ENCODE results near the gene PICK1.
A peak's percentile ranks its signal among the peaks of the same experiment; 100 is the strongest.
"Not testable (repeated sequence)": the region's sequence is repeated elsewhere in the genome, so short reads cannot be mapped to it uniquely, and the experiment has no call there.

PICK1 gene

DNA sequence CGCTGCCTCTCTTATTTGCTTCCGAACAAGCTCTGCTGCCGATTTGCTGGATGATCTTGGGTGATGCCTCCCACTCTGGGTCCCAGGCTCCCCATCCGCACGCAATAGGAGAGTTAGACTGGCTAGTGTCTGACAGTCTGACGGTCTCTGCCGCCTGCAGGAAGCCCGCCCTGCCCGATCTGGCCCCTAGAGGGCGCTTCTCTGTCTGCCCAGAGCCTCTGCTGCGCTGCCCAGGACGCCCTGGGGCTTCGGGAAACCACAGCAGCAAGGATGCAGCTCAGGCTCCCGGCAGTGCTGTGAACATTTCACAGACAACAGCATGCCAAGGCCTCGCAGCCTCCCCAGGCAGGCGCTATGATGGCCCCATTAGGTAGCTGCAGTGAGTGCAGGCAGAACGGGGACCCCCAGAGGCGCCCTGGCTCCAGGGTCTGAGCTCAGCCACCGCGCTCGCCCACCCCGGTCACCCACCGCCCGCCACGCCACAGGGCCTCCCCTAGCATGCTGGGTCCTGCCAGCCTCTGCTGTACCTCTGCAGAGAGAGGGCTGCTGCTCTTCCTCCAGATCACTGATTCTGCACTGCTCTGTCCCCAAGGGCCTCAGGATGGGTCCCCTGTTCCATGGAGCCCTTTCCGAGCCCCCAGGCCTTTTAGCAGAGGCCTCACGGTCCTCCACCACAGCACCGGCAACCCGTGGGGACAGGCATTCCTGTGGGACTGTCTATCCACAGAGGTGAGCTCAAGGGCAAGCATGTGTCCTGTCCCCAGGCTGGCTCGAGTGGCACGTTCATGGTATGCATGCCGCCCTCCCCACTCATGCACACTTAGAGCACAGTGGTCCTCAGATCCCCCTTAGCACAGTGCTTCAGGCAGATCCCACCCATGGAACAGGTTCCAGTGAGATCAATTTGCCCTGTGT is 57.5 kb downstream of the PICK1 start:
- peak; percentile 73 for DNase-seq (ENCODE audit: low spot score)

DNA sequence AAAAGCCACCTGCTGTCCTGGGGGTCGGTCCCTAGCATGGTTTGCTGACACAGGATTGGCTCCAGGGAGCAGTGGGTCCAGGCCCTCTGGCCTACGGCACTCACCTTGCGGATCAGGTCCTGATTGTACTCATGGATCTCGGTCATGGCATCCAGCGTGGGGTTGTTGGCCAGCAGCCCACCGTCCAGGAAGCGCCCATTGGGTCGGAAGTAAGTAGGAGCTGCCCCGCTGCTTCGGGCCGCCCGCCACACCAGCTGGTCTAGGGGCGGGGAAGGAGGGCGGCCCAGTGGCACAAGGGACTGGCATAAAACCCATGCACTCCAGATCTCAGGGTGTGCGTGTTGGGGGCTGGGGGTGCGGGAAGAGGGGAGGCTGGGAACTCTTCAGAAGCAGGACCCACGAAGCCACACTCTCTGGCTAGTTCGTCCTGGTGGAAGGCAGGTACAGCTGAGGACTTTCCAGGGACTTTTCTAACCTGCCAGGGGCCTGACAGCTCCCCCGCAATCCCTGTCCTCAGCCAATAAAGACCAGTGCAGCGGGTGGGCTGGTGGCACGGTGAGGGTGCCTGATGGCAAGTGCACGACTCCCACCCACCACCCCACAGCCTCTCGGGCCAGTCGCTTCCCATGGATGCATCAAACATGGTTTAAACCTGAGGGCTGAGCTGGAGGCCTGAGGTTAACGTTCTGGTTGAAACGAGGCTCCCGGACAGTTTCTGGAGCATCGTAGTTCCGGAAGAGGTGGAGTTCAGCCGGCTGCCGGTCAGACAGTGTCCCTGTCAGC is 58.4 kb downstream of the PICK1 start:
- DNase-seq (ENCODE audit: low spot score): no peak

DNA sequence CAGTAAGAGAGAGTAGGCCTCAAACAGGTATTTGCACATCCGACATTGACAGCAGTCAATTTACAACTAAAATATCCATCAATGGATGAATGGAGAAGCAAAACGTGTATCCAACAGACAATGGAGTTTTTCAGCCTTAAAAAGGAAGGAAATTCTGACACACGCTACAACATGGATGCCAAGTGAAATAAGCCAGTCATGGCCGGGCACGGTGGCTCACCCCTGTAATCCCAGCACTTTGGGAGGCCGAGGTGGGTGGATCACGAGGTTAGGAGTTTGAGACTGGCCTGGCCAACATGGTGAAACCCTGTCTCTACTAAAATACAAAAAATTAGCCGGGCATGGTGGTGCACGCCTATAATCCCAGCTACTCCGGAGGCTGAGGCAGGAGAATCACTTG is 60.4 kb downstream of the PICK1 start:
- not testable (repeated sequence) for DNase-seq (ENCODE audit: low spot score)

GRCh38 chr22:38118182-38118581 is 61.0 kb downstream of the PICK1 start:
- no peak for DNase-seq (ENCODE audit: low spot score)

DNA sequence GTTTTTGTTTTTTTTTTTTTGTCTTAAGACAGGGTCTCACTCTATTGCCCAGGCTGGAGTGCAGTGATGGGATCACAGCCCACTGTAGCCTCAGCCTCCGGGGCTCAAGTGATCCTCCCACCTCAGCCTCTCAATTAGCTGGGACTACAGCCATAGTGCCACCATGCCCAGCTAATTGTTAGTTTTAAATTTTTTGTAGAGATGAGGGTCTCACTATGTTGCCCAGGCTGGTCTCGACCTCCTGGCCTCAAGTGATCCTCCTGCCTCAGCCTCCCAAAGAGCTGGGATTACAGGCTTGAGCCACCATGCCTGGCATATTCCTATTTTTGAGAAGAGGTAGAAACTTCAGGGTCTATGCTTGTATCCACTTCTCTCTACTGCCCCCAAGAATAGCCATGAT is 61.5 kb downstream of the PICK1 start:
- DNase-seq (ENCODE audit: low spot score): not testable (repeated sequence)

GRCh38 chr22:38120359-38121110 is 63.3 kb downstream of the PICK1 start:
- DNase-seq (ENCODE audit: low spot score): no peak

DNA sequence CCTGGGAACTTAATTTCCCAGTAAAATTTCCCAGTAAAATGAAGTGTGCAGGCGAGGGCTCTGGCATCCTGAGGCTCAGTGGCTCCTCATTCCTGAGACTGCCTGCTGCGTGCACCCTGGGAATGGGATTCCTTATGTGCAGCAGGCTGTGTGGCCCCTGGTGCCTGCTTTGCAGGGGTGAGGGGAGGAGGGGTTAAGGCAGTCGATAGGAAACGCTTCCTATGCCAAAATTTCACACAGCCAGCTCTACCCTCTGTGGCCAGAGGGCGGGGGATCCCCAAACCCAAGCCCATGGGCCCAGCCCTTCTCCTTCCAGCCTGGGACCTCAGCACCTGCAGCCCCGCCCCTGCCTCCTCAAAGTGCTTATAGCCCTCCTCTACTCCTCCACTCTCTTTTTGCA is 65.4 kb downstream of the PICK1 start:
- DNase-seq (ENCODE audit: low spot score): no peak

DNA sequence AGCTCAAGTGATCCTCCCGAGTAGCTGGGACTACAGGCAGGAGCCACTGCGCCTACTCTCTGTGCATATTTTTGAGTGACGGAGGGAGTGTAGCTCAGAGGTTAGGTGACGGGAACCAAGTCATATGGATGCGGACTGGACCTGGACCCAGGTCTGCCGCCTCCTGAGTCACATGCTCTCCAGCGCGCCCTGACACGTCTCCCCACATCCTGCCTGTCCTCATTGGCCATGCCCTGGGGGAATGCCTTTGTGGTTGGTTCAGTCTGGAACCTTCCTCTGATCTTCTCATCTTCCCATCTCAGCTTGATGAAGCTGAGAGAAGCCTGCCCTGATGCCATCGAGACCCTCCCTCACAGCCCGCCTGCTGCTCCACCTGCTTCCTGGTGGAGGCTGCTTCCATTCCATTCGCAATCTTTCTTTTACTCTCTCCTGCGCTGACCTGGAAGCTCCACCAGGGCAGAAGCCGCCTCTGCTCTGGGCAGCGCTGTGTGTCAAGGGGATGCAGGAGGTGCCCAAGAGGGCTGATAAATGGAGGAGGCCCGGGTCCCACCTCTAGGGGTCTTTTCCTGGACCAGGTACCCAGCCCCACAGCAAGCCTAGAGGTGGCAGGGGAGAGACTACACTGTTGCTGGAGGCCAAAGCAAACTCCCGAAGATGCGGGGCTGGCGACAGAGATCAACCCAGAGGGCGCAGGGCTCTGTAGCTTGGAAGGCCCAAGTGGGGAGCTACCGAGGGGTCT is 67.2 kb downstream of the PICK1 start:
- no peak for DNase-seq (ENCODE audit: low spot score)

DNA sequence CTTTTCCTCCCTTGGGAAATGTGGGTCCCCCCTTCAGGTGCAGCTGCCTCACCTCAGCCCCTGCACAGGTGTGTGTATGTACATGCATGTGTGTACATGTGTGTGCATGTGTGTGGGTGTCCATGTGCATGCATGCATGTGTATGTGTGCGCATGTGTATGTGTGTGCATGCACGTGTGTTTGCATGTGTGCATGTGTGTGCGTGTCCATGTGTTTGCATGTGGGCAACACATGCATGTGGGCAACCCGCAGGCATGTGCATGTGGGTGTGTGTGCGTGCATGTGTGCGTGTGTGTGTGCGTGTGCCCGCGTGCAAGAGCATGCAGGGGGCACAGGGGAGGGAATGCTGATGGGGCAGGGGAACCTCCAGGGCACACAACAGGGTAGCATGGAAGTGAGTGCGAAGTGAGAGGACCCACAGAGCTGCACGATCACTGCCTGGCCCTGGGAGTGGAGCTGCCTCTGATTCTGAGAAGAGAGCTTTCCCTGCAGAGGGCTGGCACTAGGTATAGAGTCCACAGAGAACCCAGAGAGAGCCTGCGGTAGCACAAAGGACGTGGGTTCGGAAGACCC is 67.9 kb downstream of the PICK1 start:
- DNase-seq (ENCODE audit: low spot score): no peak

Data from SK-N-DZ (cell line).